Fibroblast of upper back skin (primary cell): ENCODE measurements around the gene TDRD9.
A peak's percentile ranks its signal among the peaks of the same experiment; 100 is the strongest.
"Not testable (repeated sequence)": the region's sequence is repeated elsewhere in the genome, so short reads cannot be mapped to it uniquely, and the experiment has no call there.

ENCODE experiments used
- DNase-seq: peaks from one replicate; pipeline ENCODE4 v3.0.0-alpha.2; 2013

The TDRD9 gene

DNA sequence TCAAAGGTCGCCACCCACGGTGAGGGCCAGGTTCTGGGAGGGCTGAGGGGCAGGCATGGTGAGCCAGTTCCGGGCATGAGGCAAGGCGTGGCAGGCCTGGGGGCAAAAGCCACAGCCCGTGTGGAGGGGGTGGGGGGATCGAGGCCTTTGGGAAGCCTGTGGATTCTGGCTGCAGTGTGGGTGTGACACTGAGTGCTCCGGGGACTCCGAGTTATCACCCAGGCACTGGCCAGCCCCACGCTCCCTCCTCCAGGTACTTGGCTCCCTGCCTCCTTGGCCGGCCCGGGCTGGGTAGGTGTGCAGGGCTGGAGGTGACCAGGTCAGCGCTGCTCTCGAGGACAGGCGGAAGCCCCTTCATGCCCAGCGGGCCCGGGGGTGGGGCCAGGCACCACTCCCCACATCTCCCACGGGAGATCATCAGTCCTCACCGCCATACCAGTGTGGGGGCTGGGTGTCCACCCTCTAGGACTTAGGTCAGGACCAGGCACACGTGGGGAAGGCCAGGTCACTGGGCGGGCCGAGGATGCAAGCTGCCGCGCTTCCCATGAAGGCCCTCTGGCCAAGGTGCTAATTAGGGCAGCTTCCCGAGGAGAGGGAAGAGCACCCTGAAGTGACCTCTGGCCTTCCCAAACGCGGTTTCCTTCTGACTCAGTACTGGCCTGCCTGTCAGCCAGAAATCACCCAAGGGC is 34.1 kb upstream of the TDRD9 start:
- no peak for DNase-seq

DNA sequence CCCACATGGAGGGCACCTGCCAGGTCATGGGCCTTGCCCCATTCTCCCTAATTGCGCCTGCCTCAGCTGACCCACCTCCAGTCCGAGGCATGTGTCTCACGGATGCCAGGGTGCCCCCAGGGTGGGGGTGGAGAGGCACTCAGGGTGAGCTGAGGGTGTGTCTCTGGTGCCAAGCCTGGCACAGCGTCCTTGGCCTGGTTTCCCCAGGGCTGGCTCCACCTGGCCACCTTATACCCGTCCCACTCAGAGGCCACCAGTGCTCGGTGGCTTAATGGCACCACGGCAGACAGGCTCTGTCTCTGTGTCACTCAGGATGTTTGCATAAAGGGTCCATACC is 33.6 kb upstream of the TDRD9 start:
- no peak for DNase-seq

DNA sequence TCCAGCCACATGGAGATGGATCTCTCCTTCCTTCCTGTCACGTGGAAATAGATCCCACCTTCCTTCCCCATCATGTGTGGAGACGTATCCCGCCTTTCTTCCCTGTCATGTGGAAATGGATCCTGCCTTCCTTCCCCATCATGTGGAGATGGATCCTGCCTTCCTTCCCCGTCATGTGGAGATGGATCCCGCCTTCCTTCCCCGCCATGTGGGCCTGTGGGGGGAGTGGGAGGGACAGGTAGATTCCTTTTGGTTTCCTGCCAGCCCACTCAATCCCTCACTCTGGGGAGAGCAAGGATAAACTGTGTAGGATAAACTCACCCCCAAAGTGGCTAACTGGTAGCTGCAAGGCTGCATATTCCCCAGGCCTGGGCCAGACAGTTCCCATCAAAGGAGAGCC is 31.7 kb upstream of the TDRD9 start:
- DNase-seq: no peak

DNA sequence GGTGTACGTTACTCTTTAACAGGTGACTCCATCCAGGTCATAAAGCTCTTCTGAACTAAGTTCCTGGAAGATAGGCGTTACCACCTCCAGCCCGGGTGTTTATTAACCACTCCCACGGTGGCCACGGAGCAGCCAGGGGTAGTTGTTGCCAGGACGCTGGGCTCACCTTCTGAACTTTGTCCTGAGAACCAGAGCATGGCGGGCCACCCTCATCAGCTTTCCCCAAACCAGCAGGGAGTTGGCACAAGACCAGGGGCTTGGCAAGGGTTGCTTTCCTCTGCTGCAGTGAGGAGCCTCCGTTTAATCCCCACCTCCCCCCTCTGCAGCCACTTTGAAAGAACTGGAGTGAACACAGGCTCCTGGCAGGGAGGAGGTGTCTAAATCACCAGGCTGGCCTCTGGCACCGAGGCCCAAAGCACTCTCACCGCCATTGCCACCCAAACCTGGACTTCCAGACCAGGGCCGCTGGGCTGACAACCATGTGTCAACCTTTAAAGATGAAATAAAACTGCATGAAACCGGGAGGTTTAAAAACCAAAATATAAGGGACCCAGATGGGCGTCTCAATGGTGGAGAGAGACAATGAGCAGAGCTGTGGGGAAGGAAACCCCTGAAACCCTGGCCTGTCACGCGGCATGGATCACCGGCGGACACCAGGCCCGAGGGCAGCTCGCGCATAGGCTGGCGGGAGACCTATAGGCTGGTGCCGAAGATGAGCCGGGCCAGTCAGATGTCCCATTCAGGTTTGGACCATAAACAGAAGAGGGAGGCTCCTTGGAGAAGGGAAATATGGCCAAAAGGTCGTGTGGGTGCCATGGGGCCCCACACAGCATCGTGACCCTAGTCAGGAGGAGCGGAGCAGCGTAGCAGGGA is 30.9 kb upstream of the TDRD9 start:
- DNase-seq: no peak

DNA sequence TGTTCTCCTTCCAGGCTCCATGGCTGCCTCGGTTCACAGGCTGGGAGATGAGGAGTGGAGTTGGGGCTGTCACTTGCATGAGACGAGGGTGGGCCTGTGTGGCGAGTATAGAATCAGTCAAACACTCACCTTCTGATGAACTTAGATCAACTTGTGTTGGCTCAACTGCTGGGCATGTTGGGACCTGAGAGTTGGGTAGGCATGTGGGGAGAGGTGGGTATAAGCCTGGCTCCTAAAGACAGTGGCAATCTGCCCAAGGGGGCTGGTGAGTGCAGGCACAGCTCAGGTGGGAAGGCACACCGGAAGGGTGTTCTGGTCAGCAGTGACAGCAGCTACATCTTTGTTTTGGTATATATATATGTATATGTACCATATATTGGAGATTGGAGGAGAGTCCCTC is 30.1 kb upstream of the TDRD9 start:
- no peak for DNase-seq

DNA sequence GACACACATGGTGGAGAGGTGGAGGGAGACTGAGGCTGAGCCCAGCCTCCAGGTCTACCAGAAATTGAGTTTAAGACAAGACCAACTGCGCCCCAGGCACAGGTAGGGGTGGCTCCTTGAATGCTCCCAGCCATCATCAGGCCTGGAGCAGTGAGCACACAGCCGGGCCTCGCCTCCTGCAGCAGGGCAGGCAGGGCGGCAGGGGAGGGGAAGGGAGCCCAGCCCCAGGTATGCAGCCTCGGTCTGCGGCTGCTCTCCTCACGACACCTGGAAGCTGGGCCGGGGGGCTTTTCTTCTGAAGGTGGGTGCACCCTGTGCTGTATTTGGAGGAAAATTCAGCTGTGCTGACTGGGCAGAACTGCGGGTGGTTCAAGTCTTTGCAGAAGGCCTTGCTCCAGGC is 29.5 kb upstream of the TDRD9 start:
- DNase-seq: no peak

DNA sequence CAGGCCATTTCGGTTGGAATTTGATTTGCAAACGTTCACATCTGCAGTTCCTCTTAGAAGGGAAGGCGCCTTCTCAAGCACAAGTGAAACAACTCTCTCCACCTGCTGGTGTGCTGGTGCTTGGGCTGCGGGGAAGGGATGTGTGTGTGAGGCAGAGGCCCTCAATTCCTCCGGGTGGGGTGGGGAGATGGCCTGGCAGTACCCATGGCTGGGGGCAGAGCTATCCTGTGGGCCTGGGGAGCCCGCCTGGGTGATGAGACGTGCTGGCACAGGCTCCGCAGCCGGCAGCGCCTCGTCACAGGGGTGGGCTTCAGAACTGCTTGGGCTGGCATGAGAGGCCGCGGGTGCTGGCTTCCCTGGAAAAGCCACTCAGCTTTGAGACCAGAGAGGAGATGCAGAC is 28.9 kb upstream of the TDRD9 start:
- DNase-seq: no peak

DNA sequence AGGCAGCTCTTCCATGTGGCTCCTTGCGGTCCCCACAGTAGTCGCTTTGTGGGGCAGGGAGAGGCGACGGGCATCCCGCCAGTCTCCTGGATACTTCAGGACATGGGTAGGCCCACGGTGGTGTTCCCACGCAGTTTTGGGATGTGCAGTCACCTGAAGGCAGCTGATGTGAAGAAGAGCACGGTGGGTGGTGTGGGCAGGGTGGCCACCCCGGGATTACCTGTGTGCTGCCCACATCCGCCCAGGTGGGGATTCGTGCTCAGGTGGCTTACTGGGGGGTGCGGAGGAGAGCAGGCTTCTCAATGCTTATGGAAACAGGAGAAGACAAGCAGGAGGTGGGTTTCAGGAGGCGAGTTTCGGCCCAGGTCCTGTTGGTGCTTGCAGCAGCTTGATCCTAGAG is 28.4 kb upstream of the TDRD9 start:
- no peak for DNase-seq

DNA sequence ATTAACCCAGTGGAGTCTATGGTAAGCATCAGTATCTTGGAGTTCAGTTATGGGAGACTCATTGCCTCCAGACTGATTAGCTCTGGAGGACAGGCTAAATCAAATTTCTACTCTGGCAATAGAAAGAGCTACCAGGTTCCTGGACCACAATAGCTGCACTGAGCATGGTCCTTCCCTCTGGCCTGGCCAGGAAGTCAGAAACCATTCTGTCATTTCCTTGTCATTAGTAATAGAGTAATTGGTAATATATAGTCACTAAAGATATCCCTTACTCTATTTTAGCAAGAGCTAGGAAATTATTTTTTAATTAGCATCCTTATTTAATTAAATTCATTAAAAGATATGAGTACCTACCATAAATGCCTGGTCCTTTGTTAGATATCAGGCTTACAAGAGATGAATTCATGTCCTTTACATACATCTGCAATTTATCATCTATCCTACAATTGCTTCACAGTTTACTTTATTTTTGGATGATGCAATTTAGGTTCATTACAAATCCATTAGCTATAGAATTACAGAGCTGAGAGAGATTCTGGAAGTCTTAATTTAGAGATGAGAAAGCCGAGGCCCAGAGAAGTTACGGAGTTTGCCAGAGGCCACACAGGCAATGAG is 23.7 kb upstream of the TDRD9 start:
- DNase-seq: no peak

DNA sequence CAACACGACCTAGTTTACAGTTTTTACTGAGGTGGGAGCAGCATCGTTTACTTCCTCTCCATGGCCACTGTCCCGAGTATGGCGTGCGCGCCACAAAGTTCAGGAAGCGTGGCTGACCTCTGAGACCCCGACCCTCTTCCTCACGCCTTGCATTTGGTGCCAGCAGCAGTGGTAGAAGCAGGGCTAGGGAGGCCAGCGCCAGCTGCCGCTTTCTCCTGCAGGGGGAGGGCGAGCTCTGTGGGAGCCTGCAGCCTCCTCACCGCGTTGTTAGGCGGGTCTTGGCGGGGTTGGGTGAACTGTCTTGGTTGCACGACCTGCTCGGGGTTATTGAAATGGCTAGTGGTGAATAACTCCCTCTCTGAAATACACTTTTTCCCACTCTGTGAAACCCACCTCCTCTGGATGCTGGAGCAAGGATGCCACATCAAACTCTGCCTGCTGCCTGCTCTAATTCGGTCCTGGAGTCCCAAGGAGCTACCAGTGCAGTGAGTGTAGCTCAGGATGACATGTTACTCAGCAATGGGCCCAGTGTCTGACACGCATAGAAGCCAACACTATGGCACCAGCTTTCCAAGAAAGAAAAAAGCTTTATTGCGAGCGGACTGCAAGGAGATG is 22.3 kb upstream of the TDRD9 start:
- DNase-seq: no peak

DNA sequence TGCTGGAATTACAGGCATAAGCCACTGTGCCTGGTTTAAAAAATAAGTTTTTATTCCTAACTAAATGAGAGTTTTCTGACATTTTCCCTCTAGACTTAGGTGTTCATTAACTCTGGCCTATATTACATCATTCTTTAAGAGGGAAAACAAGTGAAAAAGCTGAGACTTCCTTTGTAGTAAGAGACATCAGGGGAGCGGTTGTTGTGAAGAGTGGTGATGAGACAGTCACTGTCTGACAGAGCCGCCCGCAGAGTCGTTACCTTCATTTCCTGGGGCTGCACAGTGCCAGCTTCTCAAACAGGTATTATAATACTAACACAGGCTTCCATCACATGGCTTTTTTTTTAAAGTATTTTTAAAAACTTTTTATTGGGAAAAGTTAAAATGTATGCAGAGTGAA is 19.7 kb upstream of the TDRD9 start:
- DNase-seq: no peak

DNA sequence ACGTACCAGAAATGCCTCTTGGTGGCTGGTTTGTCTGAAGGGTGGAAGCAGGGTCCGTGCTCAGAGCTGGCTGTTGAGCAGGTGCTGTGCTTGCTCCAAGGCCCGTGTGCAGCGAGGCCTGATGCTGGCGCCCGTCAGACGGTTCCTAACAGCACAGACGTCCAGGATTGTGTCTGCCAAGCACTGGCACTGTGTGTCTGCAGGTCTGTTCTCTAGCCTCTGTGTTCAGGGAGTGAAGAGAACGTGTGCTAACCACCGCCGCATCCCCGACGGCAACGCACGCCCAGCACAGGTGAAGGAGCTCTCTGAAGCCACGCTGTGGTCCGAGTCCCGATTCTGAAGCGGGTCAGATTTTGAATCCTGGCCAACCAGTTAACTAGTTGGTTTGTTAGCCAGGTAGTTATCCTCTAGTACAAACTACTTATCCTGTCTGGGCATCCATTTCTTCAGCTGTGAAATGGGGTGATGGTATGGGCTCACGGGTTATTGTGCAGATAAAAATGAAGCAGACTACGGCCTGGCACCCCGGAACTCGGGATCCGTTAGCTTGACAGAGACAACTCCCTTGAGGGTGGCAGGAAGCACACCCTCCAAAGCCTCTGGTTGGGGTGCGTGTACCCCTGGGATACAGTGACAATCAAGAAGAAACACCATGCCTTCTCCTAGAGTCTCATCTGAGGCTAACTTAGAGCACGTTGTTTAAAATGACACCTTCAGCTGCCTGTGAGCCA is 18.6 kb upstream of the TDRD9 start:
- DNase-seq: no peak

DNA sequence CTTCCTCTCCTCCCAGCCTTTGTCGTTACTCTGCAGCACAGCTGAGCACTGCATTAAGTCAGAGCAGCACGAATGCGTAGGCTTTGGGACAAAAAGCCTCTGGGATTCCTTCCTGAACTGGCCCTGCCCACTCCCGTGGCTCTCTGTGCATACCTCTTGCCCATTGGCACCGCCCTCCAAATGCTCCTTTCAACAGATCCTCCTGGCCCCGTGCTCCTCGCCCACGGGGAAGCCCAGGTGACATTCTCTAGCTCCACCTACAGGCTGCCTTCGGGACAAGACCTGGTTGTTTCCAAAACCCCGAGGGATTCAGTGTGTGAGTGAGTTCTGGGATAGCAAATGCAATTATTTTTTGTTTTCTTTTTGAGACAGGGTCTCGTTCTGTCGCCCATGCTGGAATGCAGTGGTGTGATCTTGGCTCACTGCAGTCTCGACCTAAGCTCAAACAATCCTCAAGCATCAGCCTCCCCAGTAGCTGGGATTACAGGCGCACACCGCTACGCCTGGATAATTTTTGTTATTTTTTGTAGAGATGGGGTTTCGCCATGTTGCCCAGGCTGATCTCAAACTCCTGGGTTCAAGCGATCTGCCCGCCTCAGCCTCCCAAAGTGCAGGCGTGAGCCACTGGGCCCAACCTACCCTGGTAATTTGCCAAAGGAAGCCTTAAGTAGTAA is 17.9 kb upstream of the TDRD9 start:
- DNase-seq: peak; percentile 63

DNA sequence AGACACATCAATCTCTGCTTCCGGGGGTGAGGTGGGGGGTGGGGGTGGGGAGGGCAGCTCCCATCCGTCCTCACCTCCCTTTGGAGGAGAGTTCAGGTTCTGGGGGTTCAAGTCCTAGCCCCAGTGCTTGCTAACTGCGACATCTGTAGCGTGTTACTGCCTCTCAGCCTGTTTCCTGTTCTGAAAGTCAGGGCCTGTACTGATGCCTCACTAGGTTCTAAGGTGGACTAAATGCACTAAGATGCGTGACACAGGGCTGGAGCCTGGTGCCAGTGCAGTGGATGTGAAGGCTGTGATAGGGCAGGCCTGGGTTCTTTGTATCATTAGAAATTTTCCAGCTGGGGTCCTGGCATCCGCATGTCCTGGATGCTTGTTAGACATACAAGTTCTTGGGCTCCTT is 17.3 kb upstream of the TDRD9 start:
- no peak for DNase-seq

DNA sequence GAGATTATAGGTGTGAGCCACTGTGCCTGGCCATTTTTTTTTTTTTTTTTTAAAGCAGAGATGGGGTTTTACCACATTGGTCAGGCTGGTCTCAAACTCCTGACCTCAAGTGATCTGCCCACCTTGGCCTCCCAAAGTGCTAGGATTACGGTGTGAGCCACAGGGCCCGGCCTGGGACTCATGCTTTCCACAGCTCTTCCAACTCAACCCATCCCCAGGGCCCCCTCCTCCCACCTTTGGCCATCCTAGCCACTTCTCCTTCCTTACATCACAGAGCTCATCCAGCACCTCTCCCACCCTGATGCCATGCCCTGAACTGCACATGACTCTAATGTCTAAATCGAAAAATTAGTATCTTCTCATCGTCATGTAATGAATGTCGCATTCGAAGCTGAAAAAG is 12.6 kb upstream of the TDRD9 start:
- no peak for DNase-seq

DNA sequence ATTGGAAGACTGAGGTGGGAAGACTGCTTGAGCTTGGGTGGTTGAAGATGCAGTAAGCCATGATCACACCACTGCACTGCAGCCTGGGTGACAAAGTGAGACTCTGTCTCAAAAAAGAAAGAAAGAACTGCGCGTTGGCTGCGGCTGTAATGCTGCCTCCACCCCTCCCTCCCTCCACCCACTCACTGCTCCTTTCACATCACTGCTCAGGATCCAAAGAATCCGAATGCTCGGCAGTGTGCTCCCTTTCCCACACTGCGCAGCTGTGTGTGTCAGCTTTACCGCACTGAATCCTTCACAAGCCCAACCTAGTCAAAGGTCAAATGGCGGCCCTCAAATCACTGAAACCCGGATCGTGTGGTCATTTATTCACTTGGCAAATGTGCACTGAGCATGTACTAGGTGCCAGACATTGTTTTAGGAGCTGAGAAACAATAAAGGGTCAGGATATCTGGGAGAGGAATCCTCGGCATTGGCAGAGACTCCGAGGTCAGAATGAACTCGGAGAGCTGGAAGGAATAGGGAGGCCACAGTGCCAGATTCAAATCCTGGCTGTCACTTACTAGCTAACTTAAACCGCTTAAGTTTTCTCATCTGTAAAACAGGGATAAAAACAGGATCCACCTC is 11.5 kb upstream of the TDRD9 start:
- DNase-seq: no peak

DNA sequence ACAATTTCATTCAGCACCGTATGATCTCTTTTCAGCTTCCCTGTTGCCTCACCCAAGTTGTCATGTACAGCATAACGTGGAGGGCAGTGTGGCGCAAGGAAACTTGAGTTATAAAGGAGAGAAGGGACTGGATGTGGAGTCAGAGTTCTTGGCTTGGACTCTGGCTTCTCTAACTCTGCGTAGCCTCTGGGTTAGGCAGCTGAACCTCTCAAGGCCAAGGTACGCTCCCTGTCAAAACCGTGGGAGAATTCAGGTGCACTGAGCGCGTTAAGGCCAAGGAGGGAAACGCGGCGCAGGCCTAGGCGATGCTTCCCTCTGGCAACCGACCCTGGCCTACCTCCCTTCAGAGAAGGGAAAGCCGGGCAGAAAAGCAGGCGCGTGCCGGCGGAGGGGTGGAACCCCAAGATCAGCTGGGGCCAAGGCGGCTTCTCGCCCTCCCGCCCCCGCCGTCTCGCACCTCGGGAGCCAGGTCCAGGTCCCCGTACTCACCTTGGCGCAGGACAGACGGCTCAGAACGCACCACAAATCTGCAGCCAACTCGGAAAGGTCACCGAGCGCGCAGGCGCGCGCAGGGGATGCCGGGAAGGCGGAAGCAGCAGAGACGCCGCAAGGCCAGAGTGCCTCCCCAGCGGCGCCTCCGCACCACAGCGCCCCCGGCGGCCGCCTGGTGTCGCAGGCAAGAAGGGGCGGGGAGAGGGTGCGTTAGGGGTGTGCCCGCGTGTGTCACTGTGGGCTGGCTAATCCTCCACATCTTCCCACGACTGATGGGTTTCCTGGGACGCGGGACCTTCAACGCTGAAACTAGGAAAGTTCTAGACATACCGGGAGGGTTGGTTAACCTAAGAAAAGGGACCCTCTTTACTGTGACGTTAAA is 7.0 kb upstream of the TDRD9 start:
- peak; percentile 88 for DNase-seq

DNA sequence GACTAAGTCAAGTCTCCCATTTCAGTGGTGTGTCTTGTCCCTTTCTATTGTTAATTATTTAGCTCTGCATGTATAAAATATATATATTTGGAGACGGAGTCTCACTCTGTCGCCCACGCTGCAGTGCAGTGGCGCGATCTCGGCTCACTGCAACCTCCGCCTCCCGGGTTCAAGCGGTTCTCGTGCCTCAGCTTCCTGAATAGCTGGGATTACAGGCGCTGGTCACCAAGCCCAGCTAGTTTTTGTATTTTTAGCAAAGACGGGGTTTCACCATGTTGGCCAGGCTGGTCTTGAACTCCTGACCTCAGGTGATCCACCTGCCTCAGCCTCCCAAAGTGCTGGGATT is 6.4 kb upstream of the TDRD9 start:
- DNase-seq: not testable (repeated sequence)

DNA sequence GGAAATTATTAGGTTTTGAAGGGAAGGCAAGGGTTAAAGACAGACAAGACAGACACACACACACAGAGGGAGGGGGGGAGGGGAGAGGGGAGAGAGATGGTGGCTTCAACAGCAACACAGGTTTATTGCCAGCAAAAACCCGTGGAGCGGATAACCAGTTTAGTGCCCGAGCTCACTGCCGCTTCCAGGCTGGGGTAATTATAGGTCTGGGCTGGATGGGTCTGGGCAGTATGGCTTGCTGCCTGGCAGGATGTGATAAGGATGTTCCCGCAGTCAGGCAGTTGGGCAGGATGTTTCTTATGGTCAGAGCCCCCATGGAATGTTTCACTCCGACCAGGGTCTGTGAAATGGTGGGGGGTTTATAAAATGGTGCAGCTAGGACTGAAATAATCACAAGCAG is 4.4 kb upstream of the TDRD9 start:
- no peak for DNase-seq

DNA sequence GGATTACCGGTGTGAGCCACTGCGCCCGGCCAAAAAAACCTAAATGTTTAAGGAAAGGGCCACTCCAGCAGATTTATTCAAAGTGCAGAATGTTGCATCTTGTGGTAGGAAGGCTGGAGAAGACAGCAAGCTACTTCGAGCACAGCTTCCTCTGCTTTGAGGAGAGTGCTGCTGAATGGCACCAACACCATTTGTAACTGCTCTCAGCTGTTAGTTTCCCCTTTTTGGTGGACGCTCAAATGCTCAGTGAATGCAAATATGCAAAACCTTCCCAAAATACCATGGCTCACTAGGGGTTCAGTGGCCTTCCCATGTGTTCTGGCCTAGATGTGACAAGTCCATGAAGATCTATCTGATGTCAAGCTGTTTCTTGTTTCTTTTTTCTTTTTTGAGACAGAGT is 2.9 kb upstream of the TDRD9 start:
- no peak for DNase-seq

DNA sequence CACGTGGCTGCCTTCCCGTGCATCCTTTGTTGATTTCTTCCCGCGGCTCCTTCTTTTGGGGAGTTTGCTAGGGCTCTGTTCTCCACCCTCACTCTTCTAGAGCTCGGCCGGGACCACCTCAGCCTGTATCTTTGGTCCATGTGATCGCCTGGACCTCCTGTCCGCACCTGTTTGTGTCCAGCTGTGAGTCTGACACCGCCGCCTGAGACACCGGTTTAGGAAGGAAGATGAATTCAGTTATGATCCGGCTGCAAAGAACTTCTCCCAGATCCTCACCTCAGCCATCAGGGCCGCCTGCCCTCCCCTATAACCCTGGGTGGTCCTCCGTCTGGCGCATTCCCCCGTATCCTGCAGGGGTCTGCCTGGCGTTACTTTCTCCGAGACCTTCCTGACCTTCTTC is 690 bp upstream of the TDRD9 start:
- no peak for DNase-seq
